Spleen (tissue), 3 donors: ENCODE results near the gene DDB1.

Experiments used
- POLR2A ChIP-seq, 3 donors: fragments of 450-650 bp; IDR thresholded peaks; one replicate each; pipeline ENCODE4 v1.5.1; 2017; ENCODE audit warnings: antibody characterized with exemption in 3 of 3, mild to moderate bottlenecking in 1 of 3
- POLR2AphosphoS5 ChIP-seq, 3 donors: sonication (generic); formaldehyde crosslinking; IDR thresholded peaks; one replicate each; pipeline ENCODE4 v1.5.1; 2017; ENCODE audit warnings: antibody characterized with exemption in 3 of 3

DNA sequence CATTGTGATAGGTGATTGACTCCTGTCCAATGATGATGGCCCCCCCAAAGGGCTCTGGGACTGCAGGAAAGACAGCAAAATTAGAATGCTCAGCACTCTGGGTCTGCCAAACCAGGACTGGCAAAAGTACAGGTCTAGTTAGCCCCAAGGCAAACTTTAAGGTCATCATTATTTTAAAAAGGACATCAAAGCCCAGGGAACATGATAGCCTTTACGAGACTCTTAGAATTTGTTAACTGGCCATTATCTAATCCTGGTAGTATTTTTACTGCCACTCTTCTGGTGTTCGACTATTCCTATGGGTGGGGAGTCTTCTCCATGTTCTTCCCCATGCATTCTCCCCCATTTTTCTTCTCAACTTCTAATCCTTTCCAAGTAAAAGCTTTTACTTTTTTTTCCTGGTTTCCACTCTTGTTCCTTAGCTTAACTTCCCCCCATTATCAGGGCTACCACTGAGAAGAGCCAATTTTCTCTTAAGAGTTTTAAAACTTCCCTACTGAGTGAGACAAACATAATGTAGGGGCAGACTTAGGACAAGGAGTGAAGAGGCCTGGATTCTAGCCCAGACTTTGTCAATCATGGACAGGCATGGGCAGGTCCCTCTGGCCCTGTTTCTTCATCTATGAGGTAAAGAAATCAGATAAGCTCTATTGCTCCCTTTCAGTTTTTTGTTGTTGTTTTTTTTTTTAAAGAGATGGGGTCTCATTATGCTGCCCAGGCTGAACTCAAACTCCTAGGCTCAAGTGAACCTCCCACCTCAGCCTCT lies 7.1 kb downstream of the DDB1 start:
- TF ChIP-seq POLR2AphosphoS5 (IDR thresholded peaks at IDR 0.05) (no peak), POLR2A (IDR thresholded peaks at IDR 0.05) (no peak)
